GM12892 (cell line): Measurements from ENCODE around the gene RTKN.

Source experiments
- POLR2A ChIP-seq: IDR thresholded peaks from 2 replicates; pipeline ENCODE4 v1.6.1; 2011; ENCODE audit warnings: low read depth, low read length, control low read depth
- POLR2AphosphoS5 ChIP-seq: IDR thresholded peaks from 2 replicates; pipeline ENCODE4 v1.6.1; 2011; ENCODE audit warnings: low read depth, low read length, control low read depth

DNA sequence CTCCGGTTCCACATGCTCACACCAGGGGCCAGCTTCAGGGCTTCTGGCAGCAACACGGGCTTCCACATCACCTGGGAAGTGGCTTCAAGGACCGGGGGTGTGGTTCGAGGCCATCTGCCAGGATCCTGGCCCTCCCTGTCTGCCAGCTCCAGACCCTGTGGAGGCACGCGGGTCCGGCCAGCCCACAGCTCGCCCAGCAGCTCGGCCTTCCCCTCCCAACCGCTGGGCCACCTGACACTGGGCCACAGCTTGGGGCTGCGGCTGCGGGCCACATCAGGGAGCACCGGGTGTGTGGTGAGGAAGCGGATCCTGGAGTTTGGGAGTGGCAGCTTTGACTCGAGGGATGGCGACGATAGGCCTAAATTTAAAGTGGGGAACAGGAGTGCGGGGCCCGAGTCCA lies 27.3 kb downstream of the RTKN start:
- TF ChIP-seq POLR2A (no peak), POLR2AphosphoS5 (no peak)
